SU-DHL-6 (cell line): Measurements from ENCODE around the gene KRT77.

ENCODE experiments used
- EZH2phosphoT487 ChIP-seq: fragments of 200-600 bp; sonication (generic), shearing (Covaris generic); conservative IDR thresholded peaks from 2 replicates; pipeline ENCODE4 v1.6.1; 2018; ENCODE audit warnings: mild to moderate bottlenecking, antibody characterized with exemption, low read length, moderate library complexity, mixed read lengths
- TF ChIP-seq, protein P1 (sequence below): fragments of 200-600 bp; sonication (generic); IDR thresholded peaks from one replicate; pipeline ENCODE4 v1.5.1; 2017; ENCODE audit warnings: antibody characterized with exemption, mild to moderate bottlenecking, low read length, moderate library complexity; ENCODE audit not compliant: insufficient read depth, poor library complexity, severe bottlenecking

GRCh38 chr12:52670961-52671360 is 32.4 kb downstream of the KRT77 start:
- TF ChIP-seq, protein P1, sequence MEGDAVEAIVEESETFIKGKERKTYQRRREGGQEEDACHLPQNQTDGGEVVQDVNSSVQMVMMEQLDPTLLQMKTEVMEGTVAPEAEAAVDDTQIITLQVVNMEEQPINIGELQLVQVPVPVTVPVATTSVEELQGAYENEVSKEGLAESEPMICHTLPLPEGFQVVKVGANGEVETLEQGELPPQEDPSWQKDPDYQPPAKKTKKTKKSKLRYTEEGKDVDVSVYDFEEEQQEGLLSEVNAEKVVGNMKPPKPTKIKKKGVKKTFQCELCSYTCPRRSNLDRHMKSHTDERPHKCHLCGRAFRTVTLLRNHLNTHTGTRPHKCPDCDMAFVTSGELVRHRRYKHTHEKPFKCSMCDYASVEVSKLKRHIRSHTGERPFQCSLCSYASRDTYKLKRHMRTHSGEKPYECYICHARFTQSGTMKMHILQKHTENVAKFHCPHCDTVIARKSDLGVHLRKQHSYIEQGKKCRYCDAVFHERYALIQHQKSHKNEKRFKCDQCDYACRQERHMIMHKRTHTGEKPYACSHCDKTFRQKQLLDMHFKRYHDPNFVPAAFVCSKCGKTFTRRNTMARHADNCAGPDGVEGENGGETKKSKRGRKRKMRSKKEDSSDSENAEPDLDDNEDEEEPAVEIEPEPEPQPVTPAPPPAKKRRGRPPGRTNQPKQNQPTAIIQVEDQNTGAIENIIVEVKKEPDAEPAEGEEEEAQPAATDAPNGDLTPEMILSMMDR = no peak
- TF ChIP-seq EZH2phosphoT487 = no peak
